HCT116 (cell line): ENCODE measurements around the gene GALR2. TPM values are rescaled to one million over a fixed set of nuclear protein-coding genes. Genes with fewer than 3 reads are reported as not detected.
"Not testable (repeated sequence)": the region's sequence is repeated elsewhere in the genome, so short reads cannot be mapped to it uniquely, and the experiment has no call there.

Experiments used
- ATAC-seq: fragments of 200-7000 bp; cut with Tn5 transposase; 2 replicates; pipeline ENCODE4 v1.9.1; 2020; ENCODE audit warnings: mild to moderate bottlenecking, moderate library complexity
- BruUV-seq: library from RNA; stranded (reverse); fragments of 400-500 nt; replicated peaks from 2 replicates; lab custom pipeline; 2021; lab: Mats Ljungman, UMichigan
- CTCF ChIA-PET: fragments of 300-600 bp; sonication (Branson Sonifier 250); formaldehyde crosslinking; loops from one replicate; lab custom pipeline; 2021; ENCODE audit warnings: antibody characterized with exemption; lab: Charles Lee
- POLR2A ChIA-PET: fragments of 300-600, 350-600 bp; sonication (Branson Sonifier 250); formaldehyde crosslinking; loops from one replicate; lab custom pipeline; 2021; ENCODE audit warnings: antibody characterized with exemption; lab: Charles Lee
- RAD21 ChIA-PET, 2 experiments: fragments of 300-600 bp; sonication (Branson Sonifier 250); formaldehyde crosslinking; loops; one replicate each; lab custom pipeline; 2023; ENCODE audit warnings: low total read pairs in 2 of 2; ENCODE audit not compliant: uncharacterized antibody in 2 of 2, unreplicated experiment in 2 of 2, low non-redundant PET in 1 of 2; lab: Charles Lee
- DNase-seq: peaks from one replicate; pipeline ENCODE4 v3.0.0-alpha.2; 2010; ENCODE audit warnings: low read depth, low spot score
- H2AFZ ChIP-seq: fragments of 200-600 bp; shearing (Covaris generic), sonication (generic); 2 replicates; pipeline ENCODE4 v1.6.1; 2017; ENCODE audit warnings: low read depth, mixed run types, mixed read lengths, antibody characterized with exemption, low read length; ENCODE audit not compliant: poor library complexity, severe bottlenecking
- H3K27ac ChIP-seq: 2 replicates; pipeline ENCODE4 v1.5.1; 2012; ENCODE audit warnings: low read depth, low read length
- H3K27me3 ChIP-seq: fragments of 200-600 bp; sonication (generic); 2 replicates; pipeline ENCODE4 v1.6.1; 2016; ENCODE audit warnings: mixed run types, low read length, mixed read lengths; ENCODE audit not compliant: insufficient read depth
- H3K36me3 ChIP-seq, 2 experiments: fragments of 200-500 bp in 1 of 2; fragments of 200-600 bp in 1 of 2; sonication (Bioruptor generic) in 1 of 2; sonication (generic) in 1 of 2; 2 replicates each; pipeline versions ENCODE4 v1.5.1 to v1.6.1; 2014 to 2016; ENCODE audit warnings: low read length in 2 of 2, inconsistent platforms in 1 of 2, mixed read lengths in 1 of 2, mixed run types in 1 of 2; ENCODE audit not compliant: insufficient read depth in 2 of 2, control insufficient read depth in 1 of 2
- H3K4me1 ChIP-seq, 2 experiments: fragments of 200-600 bp in 1 of 2; sonication (generic) in 1 of 2; 2 replicates each; pipeline versions ENCODE4 v1.5.1 to v1.6.1; 2012 to 2017; ENCODE audit warnings: low read length in 2 of 2, inconsistent platforms in 1 of 2, mild to moderate bottlenecking in 1 of 2, mixed read lengths in 1 of 2, mixed run types in 1 of 2, moderate library complexity in 1 of 2; ENCODE audit not compliant: insufficient read depth in 2 of 2, control insufficient read depth in 1 of 2
- H3K4me2 ChIP-seq: fragments of 200-600 bp; sonication (generic); 2 replicates; pipeline ENCODE4 v1.6.1; 2017; ENCODE audit warnings: mixed run types, low read length, mixed read lengths
- H3K4me3 ChIP-seq, 2 experiments: fragments of 200-600 bp in 1 of 2; sonication (generic) in 1 of 2; replicated peaks in 1 of 2; 2 replicates each; pipeline ENCODE4 v1.5.1; 2011 to 2016; ENCODE audit warnings: low read length in 2 of 2, control low read depth in 1 of 2, low read depth in 1 of 2, mild to moderate bottlenecking in 1 of 2, mixed read lengths in 1 of 2, mixed run types in 1 of 2
- H3K79me2 ChIP-seq: fragments of 200-600 bp; sonication (generic); 2 replicates; pipeline ENCODE4 v1.6.1; 2017; ENCODE audit warnings: mild to moderate bottlenecking, mixed run types, low read length, moderate library complexity, mixed read lengths; ENCODE audit not compliant: insufficient read depth
- H3K9ac ChIP-seq: fragments of 200-600 bp; sonication (generic); 2 replicates; pipeline ENCODE4 v1.6.1; 2016; ENCODE audit warnings: low read length, mixed read lengths
- H3K9me2 ChIP-seq: fragments of 200-600 bp; sonication (generic), shearing (Covaris generic); 2 replicates; pipeline ENCODE4 v1.6.1; 2017; ENCODE audit warnings: mixed run types, mild to moderate bottlenecking, moderate library complexity; ENCODE audit not compliant: insufficient read depth
- H3K9me3 ChIP-seq, 2 experiments: fragments of 200-500 bp in 1 of 2; fragments of 200-600 bp in 1 of 2; sonication (Bioruptor generic) in 1 of 2; sonication (generic) in 1 of 2; 2 replicates each; pipeline ENCODE4 v1.6.1; 2014 to 2017; ENCODE audit warnings: low read length in 2 of 2, mixed read lengths in 2 of 2, inconsistent platforms in 1 of 2, low read depth in 1 of 2, mild to moderate bottlenecking in 1 of 2, mixed run types in 1 of 2, moderate library complexity in 1 of 2; ENCODE audit not compliant: control insufficient read depth in 1 of 2, insufficient read depth in 1 of 2
- H4K20me1 ChIP-seq: fragments of 200-600 bp; sonication (generic), shearing (Covaris generic); 2 replicates; pipeline ENCODE4 v1.6.1; 2017; ENCODE audit warnings: mixed run types, mild to moderate bottlenecking, moderate library complexity; ENCODE audit not compliant: insufficient read depth
- CBX3 ChIP-seq: IDR thresholded peaks from 2 replicates; pipeline ENCODE4 v1.6.1; 2012; ENCODE audit warnings: low read depth
- ELF1 ChIP-seq: IDR thresholded peaks from 2 replicates; pipeline ENCODE4 v1.6.1; 2012; ENCODE audit warnings: low read depth, borderline replicate concordance
- RAD21 ChIP-seq: IDR thresholded peaks from 2 replicates; pipeline ENCODE4 v1.6.1; 2012; ENCODE audit warnings: low read depth, mild to moderate bottlenecking
- YY1 ChIP-seq: IDR thresholded peaks from 2 replicates; pipeline ENCODE4 v1.6.1; 2011; ENCODE audit warnings: low read length, low read depth, moderate library complexity, mild to moderate bottlenecking; ENCODE audit not compliant: insufficient replicate concordance; ENCODE audit errors: extremely low read depth
- intact Hi-C: fragments of 100-400 bp; cut with micrococcal nuclease; formaldehyde crosslinking; loops from 2 replicates; pipeline ENCODE4 v1.10.0; 2022
- total RNA-seq: library from RNA; stranded (reverse); gene quantifications from one replicate; pipeline ENCODE4 v1.2.1, GENCODE V29; 2021; ENCODE audit not compliant: unreplicated experiment
- TF ChIP-seq, protein P1 (sequence below), 3 experiments: fragments of 200-600 bp in 1 of 3; sonication (generic) in 1 of 3; IDR thresholded peaks in 2 of 3; conservative IDR thresholded peaks in 1 of 3; 2 replicates each; pipeline ENCODE4 v1.5.1; 2012 to 2017; ENCODE audit warnings: low read depth in 2 of 3, low read length in 2 of 3, antibody characterized with exemption in 1 of 3, borderline replicate concordance in 1 of 3, control low read depth in 1 of 3, mild to moderate bottlenecking in 1 of 3, mixed read lengths in 1 of 3, mixed run types in 1 of 3, moderate library complexity in 1 of 3; ENCODE audit not compliant: insufficient read depth in 1 of 3

Gene GALR2
- total RNA-seq, 1 experiment from 2014 or later: 0.27 TPM

GRCh38 chr17:76078370-76078769, 3.8 kb downstream of the GALR2 start:
- H4K20me1 ChIP-seq, H3K4me2 ChIP-seq, H3K9ac ChIP-seq, H3K4me3 ChIP-seq, ATAC-seq, CTCF ChIA-PET, H2AFZ ChIP-seq, BruUV-seq, intact Hi-C loops, H3K9me2 ChIP-seq, RAD21 ChIA-PET, H3K27ac ChIP-seq, H3K79me2 ChIP-seq, H3K36me3 ChIP-seq, POLR2A ChIA-PET, H3K27me3 ChIP-seq, H3K4me1 ChIP-seq, DNase-seq, H3K9me3 ChIP-seq: not testable (repeated sequence)

DNA sequence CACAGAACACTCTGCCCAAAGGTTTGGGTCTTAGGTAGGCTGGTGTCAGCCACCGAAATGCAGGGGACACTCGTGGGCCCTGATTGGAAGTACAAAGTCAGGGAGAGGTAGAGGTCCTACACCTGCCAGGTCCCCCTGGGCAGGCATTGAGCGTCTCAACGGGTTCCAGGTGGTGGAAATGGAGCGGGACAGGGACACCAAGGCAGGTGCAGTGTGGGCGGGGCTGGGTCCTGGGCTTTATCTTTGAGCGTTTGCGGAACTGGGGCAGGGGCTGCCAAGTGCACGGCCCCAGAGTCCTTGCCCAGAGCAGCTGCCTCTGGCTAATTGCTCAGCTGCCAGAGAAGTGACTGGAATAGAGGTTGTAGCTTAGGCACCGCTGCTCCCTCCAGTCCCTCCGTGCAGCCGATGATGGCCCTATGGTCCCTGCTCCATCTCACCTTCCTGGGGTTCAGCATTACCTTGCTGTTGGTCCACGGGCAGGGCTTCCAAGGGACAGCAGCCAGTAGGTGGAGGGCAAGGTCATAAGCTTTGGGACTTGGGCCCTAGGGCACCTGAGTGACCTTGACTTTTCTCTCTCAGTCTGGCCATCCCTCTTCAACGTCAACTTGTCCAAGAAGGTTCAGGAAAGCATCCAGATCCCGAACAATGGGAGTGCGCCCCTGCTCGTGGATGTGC, 4.4 kb downstream of the GALR2 start, which contains the start of gene ZACN:
ZACN (plus strand) TSS at position 323 of the 675 bp plus-strand sequence; CDS start at position 406, 83 bp downstream.
- H3K9me2 ChIP-seq: no peaks in the 10 kb centered on the region
- H3K4me1 ChIP-seq: no peaks in the 10 kb centered on the region
- BruUV-seq: no TSS peak
- H3K4me2 ChIP-seq: no peak within 1 kb of the TSS
- TF ChIP-seq ELF1 (no peak), YY1 (no peak), RAD21 (no peak), CBX3 (no peak)
- TF ChIP-seq, protein P1, sequence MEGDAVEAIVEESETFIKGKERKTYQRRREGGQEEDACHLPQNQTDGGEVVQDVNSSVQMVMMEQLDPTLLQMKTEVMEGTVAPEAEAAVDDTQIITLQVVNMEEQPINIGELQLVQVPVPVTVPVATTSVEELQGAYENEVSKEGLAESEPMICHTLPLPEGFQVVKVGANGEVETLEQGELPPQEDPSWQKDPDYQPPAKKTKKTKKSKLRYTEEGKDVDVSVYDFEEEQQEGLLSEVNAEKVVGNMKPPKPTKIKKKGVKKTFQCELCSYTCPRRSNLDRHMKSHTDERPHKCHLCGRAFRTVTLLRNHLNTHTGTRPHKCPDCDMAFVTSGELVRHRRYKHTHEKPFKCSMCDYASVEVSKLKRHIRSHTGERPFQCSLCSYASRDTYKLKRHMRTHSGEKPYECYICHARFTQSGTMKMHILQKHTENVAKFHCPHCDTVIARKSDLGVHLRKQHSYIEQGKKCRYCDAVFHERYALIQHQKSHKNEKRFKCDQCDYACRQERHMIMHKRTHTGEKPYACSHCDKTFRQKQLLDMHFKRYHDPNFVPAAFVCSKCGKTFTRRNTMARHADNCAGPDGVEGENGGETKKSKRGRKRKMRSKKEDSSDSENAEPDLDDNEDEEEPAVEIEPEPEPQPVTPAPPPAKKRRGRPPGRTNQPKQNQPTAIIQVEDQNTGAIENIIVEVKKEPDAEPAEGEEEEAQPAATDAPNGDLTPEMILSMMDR (IDR thresholded peaks at IDR 0.05 in 2 of 3, conservative IDR thresholded peaks at IDR 0.05 in 1 of 3; ENCODE audit: borderline replicate concordance in 1 of 3, insufficient read depth in 1 of 3, low read depth in 2 of 3, low read length in 2 of 3): no peak
- peaks cover 7 to 10% of the 10 kb centered on the region in 2 experiments; a peak in 2 of 4 replicates for H3K36me3 ChIP-seq
- H3K27me3 ChIP-seq: peaks cover 8% of the 10 kb centered on the region; the same call in 1 of the 2 replicates
- ChIA-PET CTCF (no interaction called here), POLR2A (interaction anchor here (1.2 kb wide), 1 partner anchor 26 kb away, joined by 3 read pairs; no protein-coding TSS in a partner anchor), RAD21 (no interaction called here)
- no peaks in the 10 kb centered on the region for H3K79me2 ChIP-seq
- H3K9me3 ChIP-seq: no peaks in the 10 kb centered on the region
- H3K27ac ChIP-seq: no peak within 1 kb of the TSS
- H3K9ac ChIP-seq: no peak within 1 kb of the TSS
- H3K4me3 ChIP-seq: no peak within 1 kb of the TSS
- no peak within 1 kb of the TSS for H2AFZ ChIP-seq
- H4K20me1 ChIP-seq: no peaks in the 10 kb centered on the region
- DNase-seq: no peak
- ATAC-seq: no peak
- intact Hi-C loops: no loop called here
